ENCODE results near the gene MS4A2. TPM values are rescaled to one million over a fixed set of nuclear protein-coding genes. Genes with fewer than 3 reads are reported as not detected.

Gene MS4A2
- total RNA-seq, 1 donor from 2014 or later = not detected

GRCh38 chr11:60085909-60086308 lies 2.6 kb upstream of the MS4A2 start:
- Mint-ChIP-seq H3K4me1 (ENCODE audit: unreplicated experiment) (no peaks in the 10 kb centered on the region), H3K27me3 (ENCODE audit: unreplicated experiment) (no peaks in the 10 kb centered on the region), H3K27ac (ENCODE audit: unreplicated experiment) (no peak overlapping the region), H3K4me3 (ENCODE audit: unreplicated experiment) (no peak overlapping the region), H3K36me3 (ENCODE audit: unreplicated experiment) (no peaks in the 10 kb centered on the region), H3K9me3 (ENCODE audit: unreplicated experiment) (no peaks in the 10 kb centered on the region)
- TF ChIP-seq CTCF (IDR thresholded peaks at IDR 0.05) = no peak
- DNase-seq (ENCODE audit: extremely low spot score, unreplicated experiment) = no peak

GRCh38 chr11:60087239-60087638 lies 1.2 kb upstream of the MS4A2 start:
- no peak for TF ChIP-seq CTCF (IDR thresholded peaks at IDR 0.05)
- DNase-seq (ENCODE audit: extremely low spot score, unreplicated experiment) = no peak
- Mint-ChIP-seq H3K9me3 (ENCODE audit: unreplicated experiment) (no peaks in the 10 kb centered on the region), H3K27me3 (ENCODE audit: unreplicated experiment) (no peaks in the 10 kb centered on the region), H3K4me3 (ENCODE audit: unreplicated experiment) (no peak overlapping the region), H3K27ac (ENCODE audit: unreplicated experiment) (no peak overlapping the region), H3K4me1 (ENCODE audit: unreplicated experiment) (no peaks in the 10 kb centered on the region), H3K36me3 (ENCODE audit: unreplicated experiment) (no peaks in the 10 kb centered on the region)

DNA sequence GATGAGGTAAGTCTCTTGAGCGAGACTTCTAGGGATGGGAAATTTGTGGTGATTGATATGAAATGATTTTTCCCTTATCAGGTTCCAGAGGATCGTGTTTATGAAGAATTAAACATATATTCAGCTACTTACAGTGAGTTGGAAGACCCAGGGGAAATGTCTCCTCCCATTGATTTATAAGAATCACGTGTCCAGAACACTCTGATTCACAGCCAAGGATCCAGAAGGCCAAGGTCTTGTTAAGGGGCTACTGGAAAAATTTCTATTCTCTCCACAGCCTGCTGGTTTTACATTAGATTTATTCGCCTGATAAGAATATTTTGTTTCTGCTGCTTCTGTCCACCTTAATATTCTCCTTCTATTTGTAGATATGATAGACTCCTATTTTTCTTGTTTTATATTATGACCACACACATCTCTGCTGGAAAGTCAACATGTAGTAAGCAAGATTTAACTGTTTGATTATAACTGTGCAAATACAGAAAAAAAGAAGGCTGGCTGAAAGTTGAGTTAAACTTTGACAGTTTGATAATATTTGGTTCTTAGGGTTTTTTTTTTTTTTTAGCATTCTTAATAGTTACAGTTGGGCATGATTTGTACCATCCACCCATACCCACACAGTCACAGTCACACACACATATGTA lies 7.1 kb downstream of the MS4A2 start:
- H3K4me3 Mint-ChIP-seq (ENCODE audit: unreplicated experiment) = no peak overlapping the region
- DNase-seq (ENCODE audit: extremely low spot score, unreplicated experiment) = no peak
- no peaks in the 10 kb centered on the region for H3K36me3 Mint-ChIP-seq (ENCODE audit: unreplicated experiment)
- no peaks in the 10 kb centered on the region for H3K27me3 Mint-ChIP-seq (ENCODE audit: unreplicated experiment)
- TF ChIP-seq CTCF (IDR thresholded peaks at IDR 0.05) = no peak
- H3K9me3 Mint-ChIP-seq (ENCODE audit: unreplicated experiment) = no peaks in the 10 kb centered on the region
- no peaks in the 10 kb centered on the region for H3K4me1 Mint-ChIP-seq (ENCODE audit: unreplicated experiment)
- no peak overlapping the region for H3K27ac Mint-ChIP-seq (ENCODE audit: unreplicated experiment)

GRCh38 chr11:60097189-60097588 lies 8.7 kb downstream of the MS4A2 start:
- TF ChIP-seq CTCF (IDR thresholded peaks at IDR 0.05) = no peak
- Mint-ChIP-seq H3K9me3 (ENCODE audit: unreplicated experiment) (no peaks in the 10 kb centered on the region), H3K4me1 (ENCODE audit: unreplicated experiment) (no peaks in the 10 kb centered on the region), H3K27ac (ENCODE audit: unreplicated experiment) (no peak overlapping the region), H3K36me3 (ENCODE audit: unreplicated experiment) (no peaks in the 10 kb centered on the region), H3K27me3 (ENCODE audit: unreplicated experiment) (no peaks in the 10 kb centered on the region), H3K4me3 (ENCODE audit: unreplicated experiment) (no peak overlapping the region)
- no peak for DNase-seq (ENCODE audit: extremely low spot score, unreplicated experiment)

DNA sequence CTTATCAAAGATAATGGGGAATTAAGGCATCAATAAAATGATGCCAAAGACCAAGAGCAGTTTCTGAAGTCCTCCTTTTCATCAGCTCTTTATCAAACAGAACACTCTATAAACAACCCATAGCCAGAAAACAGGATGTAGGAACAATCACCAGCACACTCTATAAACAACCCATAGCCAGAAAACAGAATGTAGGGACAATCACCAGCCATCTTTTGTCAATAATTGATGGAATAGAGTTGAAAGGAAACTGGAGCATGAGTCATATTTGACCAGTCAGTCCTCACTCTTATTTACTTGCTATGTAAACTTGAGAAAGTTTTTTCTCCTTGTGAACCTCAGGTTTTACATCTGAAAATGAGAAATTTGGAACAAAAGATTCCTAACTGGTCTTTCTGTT lies 10.0 kb downstream of the MS4A2 start:
- Mint-ChIP-seq H3K4me3 (ENCODE audit: unreplicated experiment) (no peak overlapping the region), H3K4me1 (ENCODE audit: unreplicated experiment) (no peaks in the 10 kb centered on the region), H3K27me3 (ENCODE audit: unreplicated experiment) (no peaks in the 10 kb centered on the region), H3K9me3 (ENCODE audit: unreplicated experiment) (no peaks in the 10 kb centered on the region), H3K36me3 (ENCODE audit: unreplicated experiment) (no peaks in the 10 kb centered on the region), H3K27ac (ENCODE audit: unreplicated experiment) (no peak overlapping the region)
- no peak for TF ChIP-seq CTCF (IDR thresholded peaks at IDR 0.05)
- no peak for DNase-seq (ENCODE audit: extremely low spot score, unreplicated experiment)
